Activated naive CD8-positive, alpha-beta T cell treated with anti-CD3 and anti-CD28 coated beads, Interleukin-2, amount 50 U/mL, for 16 hours (primary cell): ENCODE data around the gene ZNF280D.

ENCODE experiments used
- DNase-seq: peaks from one replicate; pipeline ENCODE4 v3.0.0-alpha.2; 2020; ENCODE audit warnings: low read depth, low spot score

ZNF280D gene

GRCh38 chr15:56752986-56753385, 19.7 kb upstream of the ZNF280D start:
- no peak for DNase-seq

GRCh38 chr15:56749982-56750381, 16.7 kb upstream of the ZNF280D start:
- no peak for DNase-seq

GRCh38 chr15:56744701-56745683, 11.7 kb upstream of the ZNF280D start:
- DNase-seq = no peak

GRCh38 chr15:56741541-56741940, 8.2 kb upstream of the ZNF280D start:
- no peak for DNase-seq

GRCh38 chr15:56739964-56740640, 6.8 kb upstream of the ZNF280D start:
- DNase-seq = no peak

GRCh38 chr15:56739474-56739873, 6.2 kb upstream of the ZNF280D start:
- DNase-seq = no peak

- DNase-seq = no peak
These were observed 4.5 kb upstream of the ZNF280D start for GRCh38 chr15:56737791-56738190.

- no peak for DNase-seq
These were observed 3.8 kb upstream of the ZNF280D start for GRCh38 chr15:56736881-56737707.

- DNase-seq = no peak
These were observed 3.0 kb upstream of the ZNF280D start for GRCh38 chr15:56736308-56736707.

- DNase-seq = no peak
These were observed 2.3 kb upstream of the ZNF280D start for GRCh38 chr15:56735589-56735988.

GRCh38 chr15:56734013-56734635, 815 bp upstream of the ZNF280D start:
- DNase-seq = no peak

- no peak for DNase-seq
These were observed 498 bp downstream of the ZNF280D start for GRCh38 chr15:56732886-56733135.

GRCh38 chr15:56732135-56732885, 999 bp downstream of the ZNF280D start:
- no peak for DNase-seq

GRCh38 chr15:56731548-56731947, 1.8 kb downstream of the ZNF280D start:
- DNase-seq = no peak

GRCh38 chr15:56729561-56729960, 3.7 kb downstream of the ZNF280D start:
- no peak for DNase-seq

GRCh38 chr15:56725386-56725785, 7.9 kb downstream of the ZNF280D start:
- no peak for DNase-seq

GRCh38 chr15:56724232-56724631, 9.1 kb downstream of the ZNF280D start:
- DNase-seq = no peak

- no peak for DNase-seq
These were observed 9.5 kb downstream of the ZNF280D start for GRCh38 chr15:56723787-56724186.

GRCh38 chr15:56719774-56720555, 13.3 kb downstream of the ZNF280D start:
- DNase-seq = no peak

GRCh38 chr15:56719021-56719612, 14.2 kb downstream of the ZNF280D start:
- DNase-seq = no peak
